OCI-LY3 (cell line): Measurements from ENCODE around the gene RANBP1.

Experiments used
- H2AFZ ChIP-seq: fragments of 200-600, 300-600 bp; shearing (Covaris generic); 2 replicates; pipeline ENCODE4 v1.6.0; 2014; ENCODE audit warnings: antibody characterized with exemption, low read depth, low read length
- H3K27ac ChIP-seq: fragments of 200-600, 300-600 bp; sonication (generic); 2 replicates; pipeline ENCODE4 v1.5.1; 2014; ENCODE audit warnings: mild to moderate bottlenecking, low read length, moderate library complexity, mixed read lengths
- H3K27me3 ChIP-seq: fragments of 200-600, 300-600 bp; sonication (generic); 2 replicates; pipeline ENCODE4 v1.6.1; 2014; ENCODE audit warnings: low read depth, low read length, mixed read lengths
- H3K36me3 ChIP-seq: fragments of 200-600, 300-600 bp; sonication (generic); replicated peaks from 2 replicates; pipeline ENCODE3; 2014; ENCODE audit warnings: low read depth, low read length, mixed read lengths
- H3K4me1 ChIP-seq: fragments of 300-600, 200-600 bp; sonication (generic); 2 replicates; pipeline ENCODE4 v1.6.1; 2014; ENCODE audit warnings: low read length, mixed read lengths
- H3K4me2 ChIP-seq: fragments of 200-600, 300-600 bp; sonication (generic); 2 replicates; pipeline ENCODE4 v1.6.1; 2014; ENCODE audit warnings: low read length, mixed read lengths
- H3K4me3 ChIP-seq: fragments of 300-600, 200-600 bp; sonication (generic); 2 replicates; pipeline ENCODE4 v1.5.1; 2014; ENCODE audit warnings: antibody characterized with exemption, mild to moderate bottlenecking, low read length, moderate library complexity
- H3K79me2 ChIP-seq: fragments of 300-600, 200-600 bp; shearing (Covaris generic); 2 replicates; pipeline ENCODE4 v1.6.1; 2014; ENCODE audit warnings: mild to moderate bottlenecking, low read length, mixed read lengths
- H3K9ac ChIP-seq: fragments of 300-600, 200-600 bp; shearing (Covaris generic); 2 replicates; pipeline ENCODE4 v1.6.0; 2014; ENCODE audit warnings: mild to moderate bottlenecking, low read length, moderate library complexity
- H3K9me3 ChIP-seq: fragments of 200-600, 300-600 bp; shearing (Covaris generic); 2 replicates; pipeline ENCODE4 v1.6.1; 2014; ENCODE audit warnings: low read length, mixed read lengths; ENCODE audit not compliant: insufficient read depth
- H4K20me1 ChIP-seq: fragments of 200-600, 300-600 bp; sonication (generic); 2 replicates; pipeline ENCODE4 v1.6.1; 2016; ENCODE audit warnings: low read length, mixed read lengths; ENCODE audit not compliant: insufficient read depth
- EZH2phosphoT487 ChIP-seq: fragments of 200-600 bp; shearing (Covaris generic); IDR thresholded peaks from 2 replicates; pipeline ENCODE4 v1.6.1; 2018; ENCODE audit warnings: antibody characterized with exemption, mixed run types, low read depth
- TF ChIP-seq, protein P1 (sequence below): fragments of 200-600, 300-600 bp; sonication (generic); IDR thresholded peaks from 2 replicates; pipeline ENCODE4 v1.5.1; 2014; ENCODE audit warnings: antibody characterized with exemption, low read length, low read depth

RANBP1 gene

DNA sequence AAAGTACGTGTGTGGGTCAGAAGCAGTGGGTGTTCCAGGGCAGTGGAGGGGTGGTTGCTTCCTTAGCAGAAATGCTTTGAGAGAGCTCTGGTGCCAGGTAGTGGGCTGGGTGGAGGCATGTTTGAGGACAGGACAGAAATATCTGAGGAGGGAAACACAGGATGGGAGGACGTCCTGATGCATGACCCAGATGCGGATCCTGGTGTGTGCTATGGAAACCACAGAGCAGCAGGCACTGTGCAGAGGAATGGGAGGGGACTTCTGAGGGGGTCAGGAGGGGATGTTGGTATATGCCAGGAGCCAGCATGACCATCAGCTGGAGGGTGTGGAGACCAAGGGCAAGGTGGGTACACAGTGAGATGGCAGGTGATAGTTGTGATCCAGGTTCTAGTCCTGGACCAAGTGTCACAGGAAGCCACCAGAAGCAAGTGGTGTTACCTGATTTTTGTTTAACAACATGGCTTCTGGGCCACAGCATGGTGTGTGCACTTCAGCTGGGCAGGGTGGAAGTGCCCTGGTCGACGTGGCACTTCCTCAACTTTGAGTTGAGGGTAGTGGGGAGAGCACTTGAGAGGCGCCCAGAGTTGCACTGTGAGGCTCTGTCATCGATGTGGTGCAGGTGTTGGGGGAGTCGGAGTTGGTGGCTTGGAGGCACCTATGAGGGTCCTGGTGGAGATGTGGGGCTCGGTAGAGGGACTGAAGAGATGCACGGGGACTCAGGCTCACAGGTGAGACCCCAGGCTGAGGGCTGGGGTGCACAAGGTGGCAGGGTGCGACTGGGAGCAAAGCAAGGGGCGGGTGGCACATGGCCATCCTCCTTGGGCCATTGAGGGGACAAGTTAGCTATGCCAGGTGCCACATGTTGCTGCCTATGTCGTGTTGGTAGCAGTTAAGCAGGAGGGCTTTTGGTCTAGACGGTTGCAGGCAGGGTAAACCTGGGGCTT is 28.3 kb upstream of the RANBP1 start:
- H3K9me3 ChIP-seq, result no peaks in the 10 kb centered on the region
- peaks cover 36% of the 10 kb centered on the region for H3K79me2 ChIP-seq
- no peak overlapping the region for H2AFZ ChIP-seq
- H3K27me3 ChIP-seq, result no peaks in the 10 kb centered on the region
- no peaks in the 10 kb centered on the region for H3K4me1 ChIP-seq
- H3K27ac ChIP-seq, result no peak overlapping the region
- H3K9ac ChIP-seq, result no peak overlapping the region
- peaks cover 62% of the 10 kb centered on the region for H3K36me3 ChIP-seq
- no peak overlapping the region for H3K4me3 ChIP-seq
- no peak overlapping the region for H3K4me2 ChIP-seq
- TF ChIP-seq EZH2phosphoT487, result no peak
- TF ChIP-seq, protein P1, sequence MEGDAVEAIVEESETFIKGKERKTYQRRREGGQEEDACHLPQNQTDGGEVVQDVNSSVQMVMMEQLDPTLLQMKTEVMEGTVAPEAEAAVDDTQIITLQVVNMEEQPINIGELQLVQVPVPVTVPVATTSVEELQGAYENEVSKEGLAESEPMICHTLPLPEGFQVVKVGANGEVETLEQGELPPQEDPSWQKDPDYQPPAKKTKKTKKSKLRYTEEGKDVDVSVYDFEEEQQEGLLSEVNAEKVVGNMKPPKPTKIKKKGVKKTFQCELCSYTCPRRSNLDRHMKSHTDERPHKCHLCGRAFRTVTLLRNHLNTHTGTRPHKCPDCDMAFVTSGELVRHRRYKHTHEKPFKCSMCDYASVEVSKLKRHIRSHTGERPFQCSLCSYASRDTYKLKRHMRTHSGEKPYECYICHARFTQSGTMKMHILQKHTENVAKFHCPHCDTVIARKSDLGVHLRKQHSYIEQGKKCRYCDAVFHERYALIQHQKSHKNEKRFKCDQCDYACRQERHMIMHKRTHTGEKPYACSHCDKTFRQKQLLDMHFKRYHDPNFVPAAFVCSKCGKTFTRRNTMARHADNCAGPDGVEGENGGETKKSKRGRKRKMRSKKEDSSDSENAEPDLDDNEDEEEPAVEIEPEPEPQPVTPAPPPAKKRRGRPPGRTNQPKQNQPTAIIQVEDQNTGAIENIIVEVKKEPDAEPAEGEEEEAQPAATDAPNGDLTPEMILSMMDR, result no peak
- peaks cover 25% of the 10 kb centered on the region for H4K20me1 ChIP-seq

DNA sequence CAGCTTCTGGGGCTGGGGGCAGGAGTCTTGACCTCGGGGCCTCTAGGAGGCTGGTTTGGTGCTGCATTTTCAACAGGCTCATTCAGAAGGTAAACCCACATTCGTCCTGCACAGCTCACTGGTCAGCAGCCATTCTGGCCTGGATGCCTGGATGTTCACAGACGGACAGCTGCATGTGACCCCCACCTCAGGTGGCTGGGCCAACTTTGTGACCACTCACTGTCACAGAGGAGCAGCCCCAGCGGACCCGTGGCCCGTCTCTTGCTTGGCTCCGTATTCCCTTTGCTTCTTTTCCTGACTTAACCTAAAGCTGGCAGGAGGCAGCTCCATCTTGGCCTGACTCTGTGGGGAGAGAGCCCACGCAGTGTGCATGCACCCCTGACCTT is 27.6 kb upstream of the RANBP1 start:
- TF ChIP-seq, protein P1, result no peak
- Histone ChIP-seq H3K4me2 (no peak overlapping the region), H3K4me1 (no peaks in the 10 kb centered on the region), H3K79me2 (peaks cover 30% of the 10 kb centered on the region), H3K9ac (no peak overlapping the region), H4K20me1 (peaks cover 19% of the 10 kb centered on the region), H2AFZ (no peak overlapping the region), H3K9me3 (no peaks in the 10 kb centered on the region), H3K27ac (no peak overlapping the region), H3K36me3 (peaks cover 64% of the 10 kb centered on the region), H3K27me3 (no peaks in the 10 kb centered on the region), H3K4me3 (no peak overlapping the region)

DNA sequence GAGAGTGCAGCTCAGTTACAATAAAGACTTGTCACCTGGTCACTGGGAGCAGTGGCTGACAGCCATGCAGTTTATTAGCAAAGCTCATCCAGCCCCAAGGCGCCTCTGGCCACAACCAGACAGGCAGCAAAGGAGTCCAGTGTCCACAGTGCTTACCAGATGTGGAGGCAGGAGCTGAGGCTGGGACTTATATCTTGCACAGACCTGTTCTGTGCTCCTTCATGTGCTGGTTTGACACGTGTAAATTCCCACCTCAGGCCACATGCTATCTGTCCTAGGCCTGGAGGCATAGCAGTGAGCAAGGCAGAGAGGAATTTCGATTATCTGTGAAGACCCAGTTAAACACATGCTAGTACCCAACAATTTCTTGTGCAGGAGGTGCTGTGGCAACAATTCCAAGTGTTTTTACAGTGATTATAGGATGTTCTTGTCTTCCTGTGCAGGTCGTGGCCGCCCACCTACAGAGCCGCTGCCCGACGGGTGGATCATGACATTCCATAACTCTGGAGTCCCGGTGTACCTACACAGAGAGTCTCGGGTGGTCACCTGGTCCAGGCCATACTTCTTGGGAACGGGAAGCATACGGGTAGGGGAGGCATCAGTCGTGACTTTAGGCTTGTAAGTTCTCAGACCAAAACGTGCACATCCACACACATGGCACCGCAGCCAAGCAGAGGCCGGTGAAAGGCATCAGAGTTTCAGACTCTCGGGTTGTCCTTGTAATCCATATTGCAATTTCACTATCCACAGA is 26.5 kb upstream of the RANBP1 start:
- H3K9me3 ChIP-seq, result no peaks in the 10 kb centered on the region
- no peak overlapping the region for H3K27ac ChIP-seq
- no peak overlapping the region for H3K4me3 ChIP-seq
- peaks cover 8% of the 10 kb centered on the region for H4K20me1 ChIP-seq
- TF ChIP-seq, protein P1, result no peak
- TF ChIP-seq EZH2phosphoT487, result no peak
- no peak overlapping the region for H2AFZ ChIP-seq
- H3K36me3 ChIP-seq, result peaks cover 74% of the 10 kb centered on the region
- H3K79me2 ChIP-seq, result peaks cover 18% of the 10 kb centered on the region
- H3K4me2 ChIP-seq, result no peak overlapping the region
- H3K4me1 ChIP-seq, result no peaks in the 10 kb centered on the region
- H3K9ac ChIP-seq, result no peak overlapping the region
- H3K27me3 ChIP-seq, result no peaks in the 10 kb centered on the region
